ENCODE measurements around the gene KPTN.

KPTN gene

GRCh38 chr19:47512183-47512947 lies 28.3 kb upstream of the KPTN start:
- DNase-seq (ENCODE audit: low spot score) = no peak
- no peak for TF ChIP-seq CTCF (IDR thresholded peaks at IDR 0.05; ENCODE audit: extremely low read depth, missing control alignments)

GRCh38 chr19:47511681-47512080 lies 27.7 kb upstream of the KPTN start:
- TF ChIP-seq CTCF (IDR thresholded peaks at IDR 0.05; ENCODE audit: extremely low read depth, missing control alignments) = no peak
- DNase-seq (ENCODE audit: low spot score) = no peak

GRCh38 chr19:47511128-47511517 lies 27.1 kb upstream of the KPTN start:
- DNase-seq (ENCODE audit: low spot score) = no peak
- TF ChIP-seq CTCF (IDR thresholded peaks at IDR 0.05; ENCODE audit: extremely low read depth, missing control alignments) = no peak

- DNase-seq (ENCODE audit: low spot score) = no peak
Observed at GRCh38 chr19:47510516-47511127, 26.6 kb upstream of the KPTN start.

GRCh38 chr19:47509973-47510372 lies 26.0 kb upstream of the KPTN start:
- DNase-seq (ENCODE audit: low spot score) = no peak
- no peak for TF ChIP-seq CTCF (IDR thresholded peaks at IDR 0.05; ENCODE audit: extremely low read depth, missing control alignments)

More at GRCh38 chr19:47510516-47511127, 26.6 kb upstream of the KPTN start:
- no peak for TF ChIP-seq CTCF (IDR thresholded peaks at IDR 0.05; ENCODE audit: extremely low read depth, missing control alignments)

GRCh38 chr19:47509170-47509847 lies 25.3 kb upstream of the KPTN start:
- TF ChIP-seq CTCF (IDR thresholded peaks at IDR 0.05; ENCODE audit: extremely low read depth, missing control alignments) = no peak
- no peak for DNase-seq (ENCODE audit: low spot score)

GRCh38 chr19:47508721-47509120 lies 24.7 kb upstream of the KPTN start:
- no peak for DNase-seq (ENCODE audit: low spot score)
- TF ChIP-seq CTCF (IDR thresholded peaks at IDR 0.05; ENCODE audit: extremely low read depth, missing control alignments) = no peak

All from GM20000 (cell line).